ENCODE measurements around the gene FAM110C.

DNA sequence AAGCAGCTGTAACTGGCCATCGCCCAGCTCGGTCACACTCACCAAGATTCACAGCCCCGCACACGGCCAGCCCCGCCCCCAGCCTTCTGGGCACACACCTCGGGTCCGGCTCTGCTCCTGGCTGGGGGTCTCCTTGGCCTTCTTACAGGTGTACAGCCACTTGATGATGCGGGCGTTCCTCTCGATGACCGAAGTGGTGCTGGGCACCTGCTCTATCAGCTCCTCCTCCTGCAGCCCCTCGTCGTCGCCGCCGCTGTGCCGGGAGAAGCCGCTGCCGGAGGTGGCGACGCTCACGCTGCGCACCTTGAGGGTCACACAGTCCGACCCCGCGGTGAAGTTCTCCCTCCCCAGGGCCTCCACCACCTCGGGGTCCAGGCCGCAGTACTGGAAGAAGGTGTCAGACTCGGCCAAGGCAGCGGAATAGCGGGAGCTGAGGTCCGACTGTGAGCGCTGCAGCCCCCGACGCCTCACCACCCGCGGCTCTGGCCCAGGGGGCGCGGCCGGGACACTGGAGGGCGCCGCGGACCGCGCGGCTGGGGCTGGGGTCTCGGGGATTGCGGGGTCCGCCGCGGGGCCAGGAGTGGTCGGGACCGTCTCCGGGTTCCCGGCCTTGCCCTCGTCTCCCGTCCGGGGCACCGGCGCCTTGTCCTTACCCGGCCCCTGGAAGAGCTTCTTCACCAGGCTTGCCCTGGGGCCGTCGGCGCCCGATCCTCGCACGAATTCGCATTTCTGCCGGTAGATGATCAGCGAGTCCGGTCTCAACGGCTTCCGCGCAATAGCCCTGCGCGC is 769 bp downstream of the FAM110C start:
- no peak for TF ChIP-seq POLR2A (IDR thresholded peaks at IDR 0.05)
- TF ChIP-seq, protein P1, sequence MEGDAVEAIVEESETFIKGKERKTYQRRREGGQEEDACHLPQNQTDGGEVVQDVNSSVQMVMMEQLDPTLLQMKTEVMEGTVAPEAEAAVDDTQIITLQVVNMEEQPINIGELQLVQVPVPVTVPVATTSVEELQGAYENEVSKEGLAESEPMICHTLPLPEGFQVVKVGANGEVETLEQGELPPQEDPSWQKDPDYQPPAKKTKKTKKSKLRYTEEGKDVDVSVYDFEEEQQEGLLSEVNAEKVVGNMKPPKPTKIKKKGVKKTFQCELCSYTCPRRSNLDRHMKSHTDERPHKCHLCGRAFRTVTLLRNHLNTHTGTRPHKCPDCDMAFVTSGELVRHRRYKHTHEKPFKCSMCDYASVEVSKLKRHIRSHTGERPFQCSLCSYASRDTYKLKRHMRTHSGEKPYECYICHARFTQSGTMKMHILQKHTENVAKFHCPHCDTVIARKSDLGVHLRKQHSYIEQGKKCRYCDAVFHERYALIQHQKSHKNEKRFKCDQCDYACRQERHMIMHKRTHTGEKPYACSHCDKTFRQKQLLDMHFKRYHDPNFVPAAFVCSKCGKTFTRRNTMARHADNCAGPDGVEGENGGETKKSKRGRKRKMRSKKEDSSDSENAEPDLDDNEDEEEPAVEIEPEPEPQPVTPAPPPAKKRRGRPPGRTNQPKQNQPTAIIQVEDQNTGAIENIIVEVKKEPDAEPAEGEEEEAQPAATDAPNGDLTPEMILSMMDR (IDR thresholded peaks at IDR 0.05): no peak

All from suprapubic skin (tissue), 3 donors.